Thyroid gland (tissue), 4 donors: ENCODE results near the gene PUDP.

Experiments
- POLR2A ChIP-seq, 2 donors: fragments of 450-650 bp; IDR thresholded peaks; one replicate each; pipeline ENCODE4 v1.6.1; 2017; ENCODE audit warnings: antibody characterized with exemption in 2 of 2, mild to moderate bottlenecking in 2 of 2, moderate library complexity in 1 of 2
- TF ChIP-seq, protein P1 (sequence below), 6 experiments: fragments of 200-600 bp in 3 of 6; fragments of 450-650 bp in 3 of 6; sonication (generic) in 3 of 6; IDR thresholded peaks; one replicate each; pipeline ENCODE4 v1.5.1; 2016 to 2019; ENCODE audit warnings: antibody characterized with exemption in 6 of 6, mild to moderate bottlenecking in 2 of 6, inconsistent platforms in 1 of 6, moderate library complexity in 1 of 6

DNA sequence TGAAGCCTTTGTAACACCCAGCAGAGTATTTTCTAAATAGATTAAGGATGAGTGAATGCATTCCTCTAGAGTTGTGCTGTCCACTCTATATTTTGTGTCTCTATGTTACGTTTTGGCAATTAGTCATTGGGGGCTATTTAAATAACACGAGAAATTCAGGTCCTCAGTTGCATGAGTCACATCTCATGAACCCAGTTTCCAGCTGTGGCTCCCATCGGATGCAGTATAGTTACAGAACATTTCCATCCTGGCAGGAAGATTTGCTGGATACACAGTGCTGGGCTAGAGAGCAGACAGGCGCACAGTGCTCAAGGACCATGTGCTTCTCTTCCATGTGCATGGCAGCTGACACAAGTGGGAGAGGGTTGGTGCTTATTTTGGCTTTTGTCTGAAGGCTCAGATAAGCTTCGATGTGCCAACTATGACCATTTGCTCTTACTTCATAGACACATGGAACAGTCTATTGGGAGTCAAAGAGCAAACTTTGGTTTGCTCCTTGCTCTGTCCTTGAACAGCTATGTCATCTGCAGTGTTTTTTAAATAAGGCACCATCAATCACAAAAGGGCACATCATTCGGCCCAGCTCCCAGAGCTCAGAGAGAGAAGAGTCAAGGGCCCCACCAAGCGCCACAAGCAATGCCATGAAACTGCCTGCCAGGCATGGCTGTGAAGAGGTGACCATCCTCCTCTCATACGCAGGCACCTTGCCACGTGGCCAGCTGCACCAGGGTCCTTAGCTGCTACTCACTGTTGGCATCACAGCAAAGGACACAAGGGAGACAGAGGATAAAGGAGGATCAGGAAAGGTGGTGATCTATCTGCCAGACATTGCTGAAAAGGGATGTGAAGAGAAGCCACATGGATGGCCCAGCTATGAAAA lies 8.5 kb downstream of the PUDP start:
- TF ChIP-seq, protein P1, sequence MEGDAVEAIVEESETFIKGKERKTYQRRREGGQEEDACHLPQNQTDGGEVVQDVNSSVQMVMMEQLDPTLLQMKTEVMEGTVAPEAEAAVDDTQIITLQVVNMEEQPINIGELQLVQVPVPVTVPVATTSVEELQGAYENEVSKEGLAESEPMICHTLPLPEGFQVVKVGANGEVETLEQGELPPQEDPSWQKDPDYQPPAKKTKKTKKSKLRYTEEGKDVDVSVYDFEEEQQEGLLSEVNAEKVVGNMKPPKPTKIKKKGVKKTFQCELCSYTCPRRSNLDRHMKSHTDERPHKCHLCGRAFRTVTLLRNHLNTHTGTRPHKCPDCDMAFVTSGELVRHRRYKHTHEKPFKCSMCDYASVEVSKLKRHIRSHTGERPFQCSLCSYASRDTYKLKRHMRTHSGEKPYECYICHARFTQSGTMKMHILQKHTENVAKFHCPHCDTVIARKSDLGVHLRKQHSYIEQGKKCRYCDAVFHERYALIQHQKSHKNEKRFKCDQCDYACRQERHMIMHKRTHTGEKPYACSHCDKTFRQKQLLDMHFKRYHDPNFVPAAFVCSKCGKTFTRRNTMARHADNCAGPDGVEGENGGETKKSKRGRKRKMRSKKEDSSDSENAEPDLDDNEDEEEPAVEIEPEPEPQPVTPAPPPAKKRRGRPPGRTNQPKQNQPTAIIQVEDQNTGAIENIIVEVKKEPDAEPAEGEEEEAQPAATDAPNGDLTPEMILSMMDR (IDR thresholded peaks at IDR 0.05), result no peak
- no peak for TF ChIP-seq POLR2A (IDR thresholded peaks at IDR 0.05)
